Testis (tissue), 2 donors: ENCODE measurements around the gene LRRC7.

Experiments used
- CTCF ChIP-seq, 3 experiments: fragments of 450-650 bp in 2 of 3; fragments of 200-600 bp in 1 of 3; sonication (generic) in 1 of 3; IDR thresholded peaks; one replicate each; pipeline ENCODE4 v1.5.1; 2016 to 2019; ENCODE audit warnings: antibody characterized with exemption in 3 of 3, mild to moderate bottlenecking in 2 of 3, moderate library complexity in 1 of 3
- POLR2A ChIP-seq: fragments of 450-650 bp; IDR thresholded peaks from one replicate; pipeline ENCODE4 v1.6.1; 2017; ENCODE audit warnings: antibody characterized with exemption, mild to moderate bottlenecking, moderate library complexity

DNA sequence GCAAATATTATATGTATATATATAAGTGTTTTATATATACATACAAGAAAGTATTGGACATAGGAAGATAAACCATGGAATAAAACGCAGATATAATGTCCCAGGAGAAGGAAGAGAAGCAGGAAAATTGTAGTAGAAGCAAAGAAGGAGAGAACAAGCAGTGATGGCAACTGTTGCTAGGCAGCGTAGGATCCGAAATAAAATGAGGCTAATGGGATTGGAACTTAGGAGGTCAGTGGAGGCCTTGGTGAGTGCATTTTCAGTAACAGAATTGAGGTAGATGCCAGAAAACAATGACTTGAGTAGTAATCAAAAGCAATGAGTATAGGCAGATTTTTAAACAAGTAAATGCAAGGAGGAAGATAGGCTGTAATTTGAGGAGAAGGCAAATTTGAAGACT is 265.8 kb downstream of the LRRC7 start:
- no peak for TF ChIP-seq CTCF (IDR thresholded peaks at IDR 0.05)
- TF ChIP-seq POLR2A: no peak
